HepG2 (cell line): Measurements from ENCODE around the gene CCM2. TPM values are rescaled to one million over a fixed set of nuclear protein-coding genes. Genes with fewer than 3 reads are reported as not detected.

Experiments used
- ATAC-seq: fragments of 200-7000 bp; cut with Tn5 transposase; 3 replicates; pipeline ENCODE4 v1.9.1; 2020; ENCODE audit warnings: mild to moderate bottlenecking, moderate library complexity
- BruUV-seq: library from RNA; stranded (reverse); fragments of 400-500 nt; replicated peaks from 2 replicates; lab custom pipeline; 2021; lab: Mats Ljungman, UMichigan
- CTCF ChIA-PET: fragments of 300-600 bp; formaldehyde crosslinking; extraction: SDS; loops from one replicate; lab custom pipeline; 2021; ENCODE audit warnings: low total read pairs, inconsistent platforms, low intra/inter-chr PET ratio; lab: Yijun Ruan, JAX
- POLR2A ChIA-PET: fragments of 350-600 bp; sonication (Branson Sonifier 250); formaldehyde crosslinking; loops from one replicate; lab custom pipeline; 2020; ENCODE audit warnings: antibody characterized with exemption, inconsistent platforms; lab: Yijun Ruan, JAX
- DNase-seq: peaks from one replicate; pipeline ENCODE4 v3.0.0-alpha.2; 2015; ENCODE audit warnings: low spot score
- FAIRE-seq: peaks from 3 replicates; lab custom pipeline; 2011; peaks lifted over from hg19 to GRCh38; lab: Jason Lieb, UNC
- H2AFZ ChIP-seq: one replicate; pipeline ENCODE4 v1.6.1; 2011; ENCODE audit warnings: low read length, inconsistent platforms
- H3K27ac ChIP-seq: fragments of 300-600 bp; 3 replicates; pipeline ENCODE4 v1.8.0; 2011; ENCODE audit warnings: mixed run types, mild to moderate bottlenecking, mixed read lengths, low read length, inconsistent platforms; ENCODE audit not compliant: insufficient read depth; ENCODE audit errors: extremely low read length
- H3K27me3 ChIP-seq, 2 experiments: fragments of 200-600 bp in 1 of 2; 2 replicates in 1 of 2; 3 replicates in 1 of 2; pipeline versions ENCODE4 v1.6.0 to v1.8.0; 2011; ENCODE audit warnings: low read length in 2 of 2, mild to moderate bottlenecking in 2 of 2, moderate library complexity in 2 of 2, inconsistent platforms in 1 of 2; ENCODE audit not compliant: insufficient read depth in 2 of 2, control insufficient read depth in 1 of 2
- H3K36me3 ChIP-seq, 2 experiments: fragments of 200-600 bp in 1 of 2; replicated peaks in 1 of 2; 2 replicates in 1 of 2; 3 replicates in 1 of 2; pipeline versions ENCODE4 v1.5.1 to v1.8.0; 2011; ENCODE audit warnings: low read length in 2 of 2, inconsistent platforms in 1 of 2; ENCODE audit not compliant: insufficient read depth in 2 of 2, control insufficient read depth in 1 of 2
- H3K4me1 ChIP-seq: 2 replicates; pipeline ENCODE4 v1.5.1; 2012; ENCODE audit warnings: low read length, inconsistent platforms; ENCODE audit not compliant: insufficient read depth
- H3K4me2 ChIP-seq: 2 replicates; pipeline ENCODE4 v1.6.0; 2011; ENCODE audit warnings: low read depth, low read length, inconsistent platforms
- H3K4me3 ChIP-seq, 3 experiments: fragments of 200-600 bp in 1 of 3; sonication (generic), shearing (Covaris generic) in 1 of 3; replicated peaks in 1 of 3; 2 replicates each; pipeline ENCODE4 v1.5.1; 2011 to 2016; ENCODE audit warnings: low read length in 3 of 3, inconsistent platforms in 2 of 3, low read depth in 2 of 3, mild to moderate bottlenecking in 2 of 3, control low read depth in 1 of 3, mixed read lengths in 1 of 3; ENCODE audit not compliant: insufficient read depth in 1 of 3
- H3K79me2 ChIP-seq: one replicate; pipeline ENCODE4 v1.6.1; 2011; ENCODE audit warnings: low read length, inconsistent platforms; ENCODE audit not compliant: insufficient read depth
- H3K9ac ChIP-seq: 2 replicates; pipeline ENCODE4 v1.6.0; 2011; ENCODE audit warnings: mild to moderate bottlenecking, low read depth, low read length, inconsistent platforms; ENCODE audit not compliant: insufficient read depth
- H3K9me3 ChIP-seq: 2 replicates; pipeline ENCODE4 v1.5.1; 2012; ENCODE audit warnings: mild to moderate bottlenecking, low read length
- H4K20me1 ChIP-seq: 2 replicates; pipeline ENCODE4 v1.6.0; 2011; ENCODE audit warnings: inconsistent platforms, mild to moderate bottlenecking, low read length, moderate library complexity; ENCODE audit not compliant: insufficient read depth
- HNRNPL ChIP-seq: fragments of 200-400 bp; formaldehyde crosslinking; IDR thresholded peaks from 2 replicates; pipeline ENCODE4 v1.6.1; 2017; ENCODE audit warnings: mild to moderate bottlenecking, low read depth, low read length
- JDP2 ChIP-seq: sonication (generic); formaldehyde crosslinking; IDR thresholded peaks from 2 replicates; pipeline ENCODE4 v1.8.1; 2022; ENCODE audit warnings: missing genetic modification reagents, borderline replicate concordance
- MBD4 ChIP-seq: IDR thresholded peaks from 2 replicates; pipeline ENCODE4 v1.6.1; 2012; ENCODE audit warnings: low read length, inconsistent platforms, borderline replicate concordance
- SALL2 ChIP-seq: sonication (generic); formaldehyde crosslinking; IDR thresholded peaks from 2 replicates; pipeline ENCODE4 v1.8.1; 2023; ENCODE audit warnings: mild to moderate bottlenecking, missing genetic modification reagents, inconsistent platforms
- ZNF142 ChIP-seq: sonication (generic); formaldehyde crosslinking; IDR thresholded peaks from 2 replicates; pipeline ENCODE4 v1.4.0; 2020; ENCODE audit warnings: missing genetic modification reagents
- ZNF276 ChIP-seq: sonication (generic); formaldehyde crosslinking; IDR thresholded peaks from 2 replicates; pipeline ENCODE4 v1.4.0; 2020; ENCODE audit warnings: mild to moderate bottlenecking, low read depth, missing genetic modification reagents
- ZNF576 ChIP-seq: sonication (generic); formaldehyde crosslinking; IDR thresholded peaks from 2 replicates; pipeline ENCODE4 v1.4.0; 2020; ENCODE audit warnings: mild to moderate bottlenecking, missing genetic modification reagents
- ZNF746 ChIP-seq: sonication (generic); formaldehyde crosslinking; IDR thresholded peaks from 2 replicates; pipeline ENCODE4 v1.8.0; 2022; ENCODE audit warnings: mild to moderate bottlenecking, missing genetic modification reagents
- WGBS: methylation state at CpG from one replicate; pipeline ENCODE4 v1.1.6; 2017; ENCODE audit warnings: low lambda C conversion rate; 5-methylcytosine and 5-hydroxymethylcytosine counted together
- in situ Hi-C: cut with HindIII; loops from 2 replicates; pipeline ENCODE4 v1.10.0; 2017; ENCODE audit warnings: low pct_unique_long_range_greater_than_20kb; ENCODE audit not compliant: extremely low pct_ligation_motif_present
- intact Hi-C: fragments of 100-400 bp; cut with micrococcal nuclease; formaldehyde crosslinking; loops from one replicate; pipeline ENCODE4 v1.10.0; 2022; ENCODE audit not compliant: unreplicated experiment
- polyA plus RNA-seq, 8 experiments: library from polyadenylated mRNA; depleted of rRNA in 3 of 8; stranded (reverse) in 7 of 8; unstranded in 1 of 8; fragments of >200 nt; fragmentation: Illumina TruSeq in 4 of 8; extraction: Trizol in 4 of 8; gene quantifications; 2 replicates each; pipeline versions ENCODE4 v1.2.1 to v1.2.3, GENCODE V29; 2011 to 2016; ENCODE audit warnings: low read depth in 4 of 8, missing spikeins in 1 of 8, mixed read lengths in 1 of 8; ENCODE audit not compliant: insufficient read depth in 1 of 8
- total RNA-seq, 5 experiments: library from RNA; depleted of rRNA; stranded (reverse); fragments of >200 nt; fragmentation: Illumina TruSeq; extraction: Trizol; gene quantifications; 2 replicates each; pipeline ENCODE4 v1.2.3, GENCODE V29; 2016; ENCODE audit warnings: low read depth in 1 of 5
- TF ChIP-seq, protein P1 (sequence below): sonication (generic); formaldehyde crosslinking; IDR thresholded peaks from 2 replicates; pipeline ENCODE4 v1.5.0; 2020; ENCODE audit warnings: missing genetic modification reagents, mild to moderate bottlenecking, borderline replicate concordance
- TF ChIP-seq, protein P2 (sequence below): sonication (generic); formaldehyde crosslinking; IDR thresholded peaks from 2 replicates; pipeline ENCODE4 v1.8.0; 2023; ENCODE audit warnings: mild to moderate bottlenecking, missing genetic modification reagents

CCM2 gene
- total and polyA plus RNA-seq, 2 of the 13 experiments (the other 11 are each of a cell fraction or from before 2014, with no cell fraction given), result 13.7 to 15.8 TPM

- H3K4me3 ChIP-seq, result no peak overlapping the region
- no peak overlapping the region for H2AFZ ChIP-seq
- no TSS peak for BruUV-seq
- peaks cover 1 to 11% of the 10 kb centered on the region in 2 experiments; a peak in 2 of 5 replicates for H3K27me3 ChIP-seq
- H3K4me1 ChIP-seq, result peaks cover 25% of the 10 kb centered on the region
- H3K4me2 ChIP-seq, result no peak overlapping the region
- no peaks in the 10 kb centered on the region for H3K36me3 ChIP-seq
- no peak overlapping the region for H3K9ac ChIP-seq
- no peak for DNase-seq
- ATAC-seq, result no peak
- WGBS, result 63% methylated on average over 15 of the region's 24 CpGs
- in situ Hi-C loops, result loop anchor here (25.0 kb wide), 1 partner anchor 299 kb away; no protein-coding TSS in a partner anchor
- no peaks in the 10 kb centered on the region for H4K20me1 ChIP-seq
- H3K79me2 ChIP-seq, result no peaks in the 10 kb centered on the region
- H3K27ac ChIP-seq, result no peak overlapping the region
- CTCF ChIA-PET, result interaction anchor here (5.0 kb wide), 1 partner anchor 172 kb away, joined by 35 read pairs; no protein-coding TSS in a partner anchor
- TF ChIP-seq ZNF276 (no peak), ZNF576 (no peak), HNRNPL (no peak), ZNF746 (CRISPR knock-in tag) (no peak), ZNF142 (CRISPR knock-in tag) (no peak), JDP2 (CRISPR knock-in tag) (no peak), SALL2 (CRISPR knock-in tag) (no peak), MBD4 (no peak)
- TF ChIP-seq, protein P1, sequence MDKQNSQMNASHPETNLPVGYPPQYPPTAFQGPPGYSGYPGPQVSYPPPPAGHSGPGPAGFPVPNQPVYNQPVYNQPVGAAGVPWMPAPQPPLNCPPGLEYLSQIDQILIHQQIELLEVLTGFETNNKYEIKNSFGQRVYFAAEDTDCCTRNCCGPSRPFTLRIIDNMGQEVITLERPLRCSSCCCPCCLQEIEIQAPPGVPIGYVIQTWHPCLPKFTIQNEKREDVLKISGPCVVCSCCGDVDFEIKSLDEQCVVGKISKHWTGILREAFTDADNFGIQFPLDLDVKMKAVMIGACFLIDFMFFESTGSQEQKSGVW (CRISPR knock-in tag), result no peak
- TF ChIP-seq, protein P2, sequence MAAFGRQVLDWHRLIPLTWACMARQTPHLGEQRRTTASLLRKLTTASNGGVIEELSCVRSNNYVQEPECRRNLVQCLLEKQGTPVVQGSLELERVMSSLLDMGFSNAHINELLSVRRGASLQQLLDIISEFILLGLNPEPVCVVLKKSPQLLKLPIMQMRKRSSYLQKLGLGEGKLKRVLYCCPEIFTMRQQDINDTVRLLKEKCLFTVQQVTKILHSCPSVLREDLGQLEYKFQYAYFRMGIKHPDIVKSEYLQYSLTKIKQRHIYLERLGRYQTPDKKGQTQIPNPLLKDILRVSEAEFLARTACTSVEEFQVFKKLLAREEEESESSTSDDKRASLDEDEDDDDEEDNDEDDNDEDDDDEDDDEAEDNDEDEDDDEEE (CRISPR knock-in tag), result no peak
- TF ChIP-seq, all 625 proteins: peak for 0
- no peak for FAIRE-seq
- intact Hi-C loops, result no loop called here
- H3K9me3 ChIP-seq, result no peaks in the 10 kb centered on the region
- POLR2A ChIA-PET, result no interaction called here
Observed at GRCh38 chr7:44963364-44964290, 36.4 kb upstream of the CCM2 start.
